ENCODE results near the gene PIP4K2A. TPM values are rescaled to one million over a fixed set of nuclear protein-coding genes. Genes with fewer than 3 reads are reported as not detected.
"Not testable (repeated sequence)": the region's sequence is repeated elsewhere in the genome, so short reads cannot be mapped to it uniquely, and the experiment has no call there.

PIP4K2A gene
- total RNA-seq, 1 experiment from 2014 or later = 28.1 TPM

GRCh38 chr10:22719406-22720042, 5.1 kb upstream of the PIP4K2A start:
- DNase-seq (ENCODE audit: low read depth) = no peak

GRCh38 chr10:22718659-22719058, 4.3 kb upstream of the PIP4K2A start:
- not testable (repeated sequence) for DNase-seq (ENCODE audit: low read depth)

GRCh38 chr10:22717728-22718127, 3.4 kb upstream of the PIP4K2A start:
- DNase-seq (ENCODE audit: low read depth) = no peak

GRCh38 chr10:22716943-22717342, 2.6 kb upstream of the PIP4K2A start:
- DNase-seq (ENCODE audit: low read depth) = no peak

GRCh38 chr10:22715290-22715625, 880 bp upstream of the PIP4K2A start:
- DNase-seq (ENCODE audit: low read depth) = no peak

- peak; percentile 25 for DNase-seq (ENCODE audit: low read depth)
Measured at GRCh38 chr10:22713853-22714478, 412 bp downstream of the PIP4K2A start.

GRCh38 chr10:22712956-22713852, 1.2 kb downstream of the PIP4K2A start:
- peak; percentile 26 for DNase-seq (ENCODE audit: low read depth)

GRCh38 chr10:22712211-22712955, 2.0 kb downstream of the PIP4K2A start:
- DNase-seq (ENCODE audit: low read depth) = no peak

GRCh38 chr10:22711373-22711772, 3.0 kb downstream of the PIP4K2A start:
- no peak for DNase-seq (ENCODE audit: low read depth)

- no peak for DNase-seq (ENCODE audit: low read depth)
Measured at GRCh38 chr10:22710139-22710745, 4.1 kb downstream of the PIP4K2A start.

GRCh38 chr10:22708772-22709171, 5.6 kb downstream of the PIP4K2A start:
- no peak for DNase-seq (ENCODE audit: low read depth)

- no peak for DNase-seq (ENCODE audit: low read depth)
Measured at GRCh38 chr10:22705527-22705926, 8.9 kb downstream of the PIP4K2A start.

GRCh38 chr10:22704942-22705341, 9.4 kb downstream of the PIP4K2A start:
- no peak for DNase-seq (ENCODE audit: low read depth)

- no peak for DNase-seq (ENCODE audit: low read depth)
Measured at GRCh38 chr10:22704471-22704911, 9.9 kb downstream of the PIP4K2A start.

- DNase-seq (ENCODE audit: low read depth) = no peak
Measured at GRCh38 chr10:22702348-22702747, 12.0 kb downstream of the PIP4K2A start.

- DNase-seq (ENCODE audit: low read depth) = no peak
Measured at GRCh38 chr10:22701132-22701826, 13.1 kb downstream of the PIP4K2A start.

- DNase-seq (ENCODE audit: low read depth) = no peak
Measured at GRCh38 chr10:22700489-22700888, 13.9 kb downstream of the PIP4K2A start.

- no peak for DNase-seq (ENCODE audit: low read depth)
Measured at GRCh38 chr10:22699976-22700375, 14.4 kb downstream of the PIP4K2A start.

GRCh38 chr10:22698941-22699440, 15.4 kb downstream of the PIP4K2A start:
- no peak for DNase-seq (ENCODE audit: low read depth)

- DNase-seq (ENCODE audit: low read depth) = no peak
Measured at GRCh38 chr10:22697800-22698199, 16.6 kb downstream of the PIP4K2A start.

GRCh38 chr10:22697101-22697500, 17.3 kb downstream of the PIP4K2A start:
- no peak for DNase-seq (ENCODE audit: low read depth)
